Medulla oblongata (tissue), 1 donor: ENCODE data around the gene SVOP.
"Not testable (repeated sequence)": the region's sequence is repeated elsewhere in the genome, so short reads cannot be mapped to it uniquely, and the experiment has no call there.

Experiments used
- DNase-seq: peaks from one replicate; pipeline ENCODE4 v3.0.0-alpha.2; 2015; ENCODE audit errors: extremely low spot score

The SVOP gene, protein sequence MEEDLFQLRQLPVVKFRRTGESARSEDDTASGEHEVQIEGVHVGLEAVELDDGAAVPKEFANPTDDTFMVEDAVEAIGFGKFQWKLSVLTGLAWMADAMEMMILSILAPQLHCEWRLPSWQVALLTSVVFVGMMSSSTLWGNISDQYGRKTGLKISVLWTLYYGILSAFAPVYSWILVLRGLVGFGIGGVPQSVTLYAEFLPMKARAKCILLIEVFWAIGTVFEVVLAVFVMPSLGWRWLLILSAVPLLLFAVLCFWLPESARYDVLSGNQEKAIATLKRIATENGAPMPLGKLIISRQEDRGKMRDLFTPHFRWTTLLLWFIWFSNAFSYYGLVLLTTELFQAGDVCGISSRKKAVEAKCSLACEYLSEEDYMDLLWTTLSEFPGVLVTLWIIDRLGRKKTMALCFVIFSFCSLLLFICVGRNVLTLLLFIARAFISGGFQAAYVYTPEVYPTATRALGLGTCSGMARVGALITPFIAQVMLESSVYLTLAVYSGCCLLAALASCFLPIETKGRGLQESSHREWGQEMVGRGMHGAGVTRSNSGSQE

GRCh38 chr12:109020796-109021380 is at the start of gene SVOP:
Gene SVOP, minus strand, starts transcription at chr12:109021068. Its CDS starts 200 bp downstream, at chr12:109020868.
- DNase-seq: peak; percentile 82

GRCh38 chr12:109069307-109070271 is 48.7 kb upstream of the SVOP start:
- no peak for DNase-seq

GRCh38 chr12:109065853-109066193 is 45.0 kb upstream of the SVOP start:
- no peak for DNase-seq

DNA sequence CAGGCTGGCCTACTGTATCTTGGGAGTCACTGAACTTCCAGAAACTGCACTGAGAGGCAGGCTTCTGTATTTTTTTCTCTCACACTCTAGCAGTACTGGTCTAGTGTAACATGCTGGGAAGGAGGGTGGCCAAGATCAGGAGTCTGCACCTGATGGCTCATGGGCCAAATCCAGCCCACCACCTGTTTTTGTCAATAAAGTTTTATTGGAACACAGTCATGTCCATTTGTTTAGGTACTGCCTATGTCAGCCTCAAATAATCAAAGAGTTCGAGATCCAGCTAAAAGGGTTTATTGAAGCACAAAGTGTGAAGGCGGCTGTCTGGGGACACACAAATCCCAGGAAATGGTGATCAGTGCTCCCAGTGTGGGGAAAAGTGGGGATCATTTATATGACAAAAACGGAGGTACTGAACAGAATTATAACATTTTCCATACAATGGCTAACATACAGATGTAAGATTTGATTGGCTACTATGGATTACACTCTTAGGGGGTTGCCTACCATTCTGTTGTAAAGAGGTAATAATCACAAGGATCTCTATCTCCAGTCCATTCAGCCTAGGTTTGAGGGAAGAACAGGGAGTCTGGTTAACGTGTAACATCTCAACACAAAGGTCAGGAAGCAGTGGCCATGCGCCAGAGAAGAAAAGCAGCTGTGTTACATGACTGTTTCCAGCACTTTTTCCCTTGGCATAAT is 44.4 kb upstream of the SVOP start:
- no peak for DNase-seq

- DNase-seq: no peak
Measured at GRCh38 chr12:109064143-109064542, 43.3 kb upstream of the SVOP start.

- no peak for DNase-seq
Measured at GRCh38 chr12:109058773-109059172, 37.9 kb upstream of the SVOP start.

- DNase-seq: peak; percentile 72
Measured at GRCh38 chr12:109057376-109057775, 36.5 kb upstream of the SVOP start.

DNA sequence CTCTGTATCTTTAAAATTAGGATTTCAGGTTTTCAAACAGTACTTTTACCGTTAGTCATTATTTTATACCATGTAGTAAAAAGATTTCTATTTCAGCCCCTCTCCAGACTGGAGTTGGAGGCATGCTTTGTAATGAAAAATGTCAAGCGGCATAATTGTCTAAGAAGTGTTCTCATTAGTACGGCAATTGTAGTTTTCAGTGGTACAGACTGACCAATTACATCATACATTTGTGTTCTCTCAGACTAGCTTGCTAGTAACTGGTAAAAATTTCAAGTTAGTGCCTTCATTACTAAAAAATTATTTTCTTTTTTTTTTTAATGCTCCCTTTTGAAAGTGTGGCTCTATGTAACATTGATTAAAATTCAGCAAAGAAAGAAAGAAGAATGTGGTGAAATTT is 36.0 kb upstream of the SVOP start:
- peak; percentile 57 for DNase-seq

- no peak for DNase-seq
Measured at GRCh38 chr12:109054520-109054919, 33.7 kb upstream of the SVOP start.

DNA sequence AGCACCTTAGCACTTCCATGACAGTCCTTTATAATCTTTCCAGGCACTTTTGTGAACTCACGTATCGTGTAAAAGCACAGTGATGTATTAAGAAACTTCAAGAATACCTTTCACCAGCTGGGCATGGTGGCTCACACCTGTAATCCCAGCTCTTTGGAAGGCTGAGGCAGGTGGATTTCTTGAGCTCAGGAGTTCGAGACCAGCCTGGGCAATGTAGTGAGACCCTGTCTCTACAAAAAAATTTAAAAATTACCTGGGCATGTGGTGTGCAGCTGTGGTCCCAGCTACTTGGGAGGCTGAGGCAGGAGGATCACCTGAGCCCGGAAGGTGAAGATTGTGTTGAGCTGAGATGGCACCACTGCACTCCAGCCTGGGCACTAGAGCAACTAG is 33.3 kb upstream of the SVOP start:
- not testable (repeated sequence) for DNase-seq

GRCh38 chr12:109053382-109054123 is 32.7 kb upstream of the SVOP start:
- peak; percentile 23 for DNase-seq

DNA sequence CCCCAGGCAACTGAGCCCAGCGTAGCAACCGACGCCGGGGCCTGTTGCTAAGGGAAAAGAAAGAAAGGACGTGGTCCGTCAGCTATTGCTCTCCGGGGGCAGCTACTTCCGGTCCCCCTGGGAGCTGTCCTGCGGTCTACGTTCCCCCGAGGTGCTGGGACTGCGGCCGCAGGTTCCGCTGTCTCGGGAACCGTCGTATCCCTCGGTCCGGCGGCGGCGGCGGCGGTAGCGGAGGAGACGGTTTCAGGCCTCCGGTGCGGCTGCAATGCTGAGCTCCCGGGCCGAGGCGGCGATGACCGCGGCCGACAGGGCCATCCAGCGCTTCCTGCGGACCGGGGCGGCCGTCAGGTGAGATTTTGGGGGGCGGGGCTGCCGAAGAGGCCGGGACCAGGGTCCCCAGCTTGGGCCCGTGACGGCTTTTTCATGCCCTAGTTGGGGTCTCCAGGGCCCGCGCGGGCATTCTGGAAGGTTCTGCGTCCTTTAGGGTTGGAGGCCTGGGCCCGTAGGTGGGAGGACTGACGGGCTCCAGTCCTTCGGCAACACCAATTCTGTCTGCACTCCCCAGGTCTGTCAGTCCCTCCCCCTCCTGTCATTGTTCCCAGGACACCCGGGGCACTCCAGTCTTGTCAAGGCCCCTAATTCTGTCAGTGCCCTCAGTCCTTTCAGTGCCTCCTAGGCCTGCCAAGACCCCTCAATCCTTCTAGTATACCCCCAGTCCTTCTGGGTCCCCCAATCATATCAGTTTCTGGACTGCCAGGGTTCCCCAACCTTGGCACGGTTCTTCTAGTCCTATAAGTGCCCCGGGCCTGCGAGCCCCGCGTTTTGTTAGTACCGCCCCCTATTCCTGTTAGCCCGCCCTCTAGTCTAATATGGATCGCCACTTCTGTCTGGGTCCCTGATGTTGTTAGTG is 31.8 kb upstream of the SVOP start, which contains the start of gene USP30:
Gene USP30 (plus strand): TSS at position 163 of the 910 bp plus-strand sequence. CDS start 103 bp downstream, at position 266.
- peak; percentile 85 for DNase-seq

DNA sequence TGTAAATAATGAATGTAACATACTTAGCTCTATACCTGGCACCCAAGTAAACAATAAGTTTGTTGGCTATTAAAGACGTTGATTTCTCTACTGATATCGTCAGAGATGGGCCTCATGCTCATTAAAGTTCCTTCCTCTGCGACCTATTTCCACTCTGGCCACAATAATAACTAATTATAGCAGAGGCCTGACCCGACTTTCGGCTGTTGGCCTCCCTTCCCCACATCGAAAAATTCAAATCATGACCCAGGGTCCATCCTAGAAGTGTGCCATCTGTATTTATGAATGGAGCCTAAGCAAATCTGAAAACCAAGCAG is 31.2 kb upstream of the SVOP start:
- DNase-seq: no peak

DNA sequence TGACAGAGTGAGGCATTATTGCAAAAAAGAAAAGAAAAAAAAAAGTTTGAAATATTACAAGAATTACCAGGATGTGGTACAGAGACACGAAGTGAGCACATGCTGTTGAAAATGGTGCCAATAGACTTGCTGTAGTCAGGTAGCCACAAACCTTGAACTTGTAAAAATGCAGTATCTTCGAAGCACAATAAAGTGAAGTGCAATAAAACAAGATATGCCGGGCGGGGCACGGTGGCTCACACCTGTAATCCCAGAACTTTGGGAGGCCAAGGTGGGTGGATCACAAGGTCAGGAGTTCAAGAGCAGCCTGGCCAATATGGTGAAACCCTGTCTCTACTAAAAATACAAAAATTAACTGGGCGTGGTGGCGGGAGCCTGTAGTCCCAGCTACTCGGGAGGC is 28.9 kb upstream of the SVOP start:
- not testable (repeated sequence) for DNase-seq

GRCh38 chr12:109048706-109049105 is 27.8 kb upstream of the SVOP start:
- DNase-seq: not testable (repeated sequence)

- DNase-seq: no peak
Measured at GRCh38 chr12:109047081-109047805, 26.4 kb upstream of the SVOP start.

GRCh38 chr12:109044241-109044640 is 23.4 kb upstream of the SVOP start:
- no peak for DNase-seq

- no peak for DNase-seq
Measured at GRCh38 chr12:109036975-109037374, 16.1 kb upstream of the SVOP start.
